GM12878 (cell line): ENCODE data around the gene ZNF814. TPM values are rescaled to one million over a fixed set of nuclear protein-coding genes. Genes with fewer than 3 reads are reported as not detected.

ENCODE experiments used
- BHLHE40 ChIP-seq, 2 experiments: fragments of 450-650 bp in 1 of 2; IDR thresholded peaks; 2 replicates each; pipeline ENCODE4 v1.6.1; 2011 to 2017; ENCODE audit warnings: low read depth in 2 of 2, borderline replicate concordance in 1 of 2, improper control_type of control experiment in 1 of 2, low read length in 1 of 2, mild to moderate bottlenecking in 1 of 2
- ESRRA ChIP-seq: IDR thresholded peaks from 2 replicates; pipeline ENCODE4 v1.6.1; 2012; ENCODE audit warnings: mild to moderate bottlenecking, low read length, improper control_type of control experiment
- ETV6 ChIP-seq, 2 experiments: fragments of 450-650 bp in 1 of 2; IDR thresholded peaks in 1 of 2; conservative IDR thresholded peaks in 1 of 2; 2 replicates each; pipeline ENCODE4 v1.6.1; 2014; ENCODE audit warnings: antibody characterized with exemption in 1 of 2, borderline replicate concordance in 1 of 2, low read depth in 1 of 2, mild to moderate bottlenecking in 1 of 2, moderate library complexity in 1 of 2
- RUNX3 ChIP-seq: IDR thresholded peaks from 2 replicates; pipeline ENCODE4 v1.6.1; 2012; ENCODE audit warnings: low read length, inconsistent platforms
- STAT3 ChIP-seq: IDR thresholded peaks from 2 replicates; pipeline ENCODE4 v1.6.1; 2011; ENCODE audit warnings: low read depth, low read length, improper control_type of control experiment
- polyA plus RNA-seq, 11 experiments: library from polyadenylated mRNA; depleted of rRNA in 4 of 11; unstranded in 6 of 11; stranded (reverse) in 5 of 11; fragments of >200 nt; fragmentation: Nextera tagmentation in 4 of 11; fragmentation: Illumina TruSeq in 1 of 11; extraction: Ambion mirVana in 4 of 11; extraction: Trizol in 1 of 11; gene quantifications; 1 replicate in 1 of 11; 2 replicates in 10 of 11; pipeline versions ENCODE4 v1.2.1 to v1.2.3, GENCODE V29; 2011 to 2016; ENCODE audit warnings: inconsistent platforms in 2 of 11, missing spikeins in 2 of 11, low read depth in 1 of 11
- total RNA-seq, 4 experiments: library from RNA; depleted of rRNA in 3 of 4; stranded (reverse); fragments of >200 nt in 3 of 4; fragmentation: Illumina TruSeq in 1 of 4; extraction: Trizol in 1 of 4; gene quantifications; 2 replicates each; pipeline versions ENCODE4 v1.2.1 to v1.2.3, GENCODE V29; 2013 to 2021
- TF ChIP-seq, protein P1 (sequence below), 3 experiments: IDR thresholded peaks in 2 of 3; conservative IDR thresholded peaks in 1 of 3; 2 replicates each; pipeline ENCODE4 v1.5.1; 2011; ENCODE audit warnings: low read depth in 3 of 3, low read length in 3 of 3, mild to moderate bottlenecking in 3 of 3, control low read depth in 2 of 3, moderate library complexity in 2 of 3, inconsistent platforms in 1 of 3, mixed read lengths in 1 of 3; ENCODE audit not compliant: control insufficient read depth in 2 of 3, insufficient read depth in 1 of 3; ENCODE audit errors: extremely low read depth in 1 of 3
- TF ChIP-seq, protein P2 (sequence below): IDR thresholded peaks from 2 replicates; pipeline ENCODE4 v1.6.1; 2011; ENCODE audit warnings: borderline replicate concordance, low read depth, mild to moderate bottlenecking, moderate library complexity, low read length; ENCODE audit not compliant: insufficient read depth, poor library complexity, severe bottlenecking
- TF ChIP-seq, protein P3 (sequence below): fragments of 450-650 bp; IDR thresholded peaks from 2 replicates; pipeline ENCODE4 v1.6.1; 2017; ENCODE audit warnings: borderline replicate concordance
- TF ChIP-seq, protein P4 (sequence below): IDR thresholded peaks from 2 replicates; pipeline ENCODE4 v1.6.1; 2012; ENCODE audit warnings: low read length, inconsistent platforms
- TF ChIP-seq, protein P5 (sequence below): fragments of 450-650 bp; formaldehyde crosslinking; IDR thresholded peaks from 2 replicates; pipeline ENCODE4 v1.4.0; 2020; ENCODE audit warnings: mild to moderate bottlenecking, moderate library complexity
- TF ChIP-seq, protein P6 (sequence below): fragments of 150-350 bp; IDR thresholded peaks from 2 replicates; pipeline ENCODE4 v1.6.1; 2014; ENCODE audit warnings: mild to moderate bottlenecking, low read depth, low read length

Gene ZNF814
- total and polyA plus RNA-seq, 10 of the 15 experiments (the other 5 are each of a cell fraction or from before 2014, with no cell fraction given) = 10.9 to 31.0 (median 21.6) TPM

DNA sequence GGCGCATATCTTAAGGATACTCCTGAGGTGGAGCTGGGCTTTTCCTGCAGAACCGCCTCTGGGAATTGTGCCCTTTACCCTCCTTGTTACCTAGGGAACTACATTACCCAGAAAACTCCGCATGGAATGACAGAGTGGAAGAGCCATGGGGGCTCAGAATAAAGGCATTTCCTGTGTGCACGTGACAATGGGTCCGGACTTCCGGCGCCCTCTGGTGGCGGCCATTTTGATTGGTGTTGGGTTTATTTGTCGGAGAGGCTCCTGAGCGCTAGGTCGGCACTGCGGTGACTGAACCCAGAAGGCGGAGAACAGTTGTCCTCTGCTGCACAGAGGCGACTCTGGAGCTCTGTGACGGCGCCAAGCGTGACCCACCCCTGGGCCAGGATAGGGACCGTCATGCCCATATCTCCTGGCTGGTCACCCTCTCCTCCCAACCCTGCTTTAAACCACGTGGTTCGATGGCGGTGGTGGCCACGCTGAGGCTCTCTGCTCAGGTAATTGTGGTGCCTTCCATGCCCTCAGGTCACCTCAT, 58.7 kb downstream of the ZNF814 start, which contains the start of gene ZNF587B (continued):
- TF ChIP-seq BHLHE40 (IDR thresholded peaks at IDR 0.05; ENCODE audit: borderline replicate concordance in 1 of 2, low read depth in 2 of 2, low read length in 1 of 2) = peak; percentile 68 to 73; a peak in 3 of 4 replicates
- no peak for TF ChIP-seq ETV6 (conservative IDR thresholded peaks at IDR 0.05 in 1 of 2, IDR thresholded peaks at IDR 0.05 in 1 of 2; ENCODE audit: borderline replicate concordance in 1 of 2, low read depth in 1 of 2)
- TF ChIP-seq, protein P1, sequence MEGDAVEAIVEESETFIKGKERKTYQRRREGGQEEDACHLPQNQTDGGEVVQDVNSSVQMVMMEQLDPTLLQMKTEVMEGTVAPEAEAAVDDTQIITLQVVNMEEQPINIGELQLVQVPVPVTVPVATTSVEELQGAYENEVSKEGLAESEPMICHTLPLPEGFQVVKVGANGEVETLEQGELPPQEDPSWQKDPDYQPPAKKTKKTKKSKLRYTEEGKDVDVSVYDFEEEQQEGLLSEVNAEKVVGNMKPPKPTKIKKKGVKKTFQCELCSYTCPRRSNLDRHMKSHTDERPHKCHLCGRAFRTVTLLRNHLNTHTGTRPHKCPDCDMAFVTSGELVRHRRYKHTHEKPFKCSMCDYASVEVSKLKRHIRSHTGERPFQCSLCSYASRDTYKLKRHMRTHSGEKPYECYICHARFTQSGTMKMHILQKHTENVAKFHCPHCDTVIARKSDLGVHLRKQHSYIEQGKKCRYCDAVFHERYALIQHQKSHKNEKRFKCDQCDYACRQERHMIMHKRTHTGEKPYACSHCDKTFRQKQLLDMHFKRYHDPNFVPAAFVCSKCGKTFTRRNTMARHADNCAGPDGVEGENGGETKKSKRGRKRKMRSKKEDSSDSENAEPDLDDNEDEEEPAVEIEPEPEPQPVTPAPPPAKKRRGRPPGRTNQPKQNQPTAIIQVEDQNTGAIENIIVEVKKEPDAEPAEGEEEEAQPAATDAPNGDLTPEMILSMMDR (IDR thresholded peaks at IDR 0.05 in 2 of 3, conservative IDR thresholded peaks at IDR 0.05 in 1 of 3; ENCODE audit: control insufficient read depth in 2 of 3, extremely low read depth in 1 of 3, insufficient read depth in 1 of 3, low read depth in 3 of 3, low read length in 3 of 3) = peak; percentile 14 to 21 (median 18); a peak in 1 of 6 replicates
- no peak for TF ChIP-seq RUNX3
- TF ChIP-seq, protein P2, sequence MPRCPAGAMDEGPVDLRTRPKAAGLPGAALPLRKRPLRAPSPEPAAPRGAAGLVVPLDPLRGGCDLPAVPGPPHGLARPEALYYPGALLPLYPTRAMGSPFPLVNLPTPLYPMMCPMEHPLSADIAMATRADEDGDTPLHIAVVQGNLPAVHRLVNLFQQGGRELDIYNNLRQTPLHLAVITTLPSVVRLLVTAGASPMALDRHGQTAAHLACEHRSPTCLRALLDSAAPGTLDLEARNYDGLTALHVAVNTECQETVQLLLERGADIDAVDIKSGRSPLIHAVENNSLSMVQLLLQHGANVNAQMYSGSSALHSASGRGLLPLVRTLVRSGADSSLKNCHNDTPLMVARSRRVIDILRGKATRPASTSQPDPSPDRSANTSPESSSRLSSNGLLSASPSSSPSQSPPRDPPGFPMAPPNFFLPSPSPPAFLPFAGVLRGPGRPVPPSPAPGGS = no peak
- TF ChIP-seq, protein P3, sequence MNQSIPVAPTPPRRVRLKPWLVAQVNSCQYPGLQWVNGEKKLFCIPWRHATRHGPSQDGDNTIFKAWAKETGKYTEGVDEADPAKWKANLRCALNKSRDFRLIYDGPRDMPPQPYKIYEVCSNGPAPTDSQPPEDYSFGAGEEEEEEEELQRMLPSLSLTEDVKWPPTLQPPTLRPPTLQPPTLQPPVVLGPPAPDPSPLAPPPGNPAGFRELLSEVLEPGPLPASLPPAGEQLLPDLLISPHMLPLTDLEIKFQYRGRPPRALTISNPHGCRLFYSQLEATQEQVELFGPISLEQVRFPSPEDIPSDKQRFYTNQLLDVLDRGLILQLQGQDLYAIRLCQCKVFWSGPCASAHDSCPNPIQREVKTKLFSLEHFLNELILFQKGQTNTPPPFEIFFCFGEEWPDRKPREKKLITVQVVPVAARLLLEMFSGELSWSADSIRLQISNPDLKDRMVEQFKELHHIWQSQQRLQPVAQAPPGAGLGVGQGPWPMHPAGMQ = no peak
- TF ChIP-seq, protein P4, sequence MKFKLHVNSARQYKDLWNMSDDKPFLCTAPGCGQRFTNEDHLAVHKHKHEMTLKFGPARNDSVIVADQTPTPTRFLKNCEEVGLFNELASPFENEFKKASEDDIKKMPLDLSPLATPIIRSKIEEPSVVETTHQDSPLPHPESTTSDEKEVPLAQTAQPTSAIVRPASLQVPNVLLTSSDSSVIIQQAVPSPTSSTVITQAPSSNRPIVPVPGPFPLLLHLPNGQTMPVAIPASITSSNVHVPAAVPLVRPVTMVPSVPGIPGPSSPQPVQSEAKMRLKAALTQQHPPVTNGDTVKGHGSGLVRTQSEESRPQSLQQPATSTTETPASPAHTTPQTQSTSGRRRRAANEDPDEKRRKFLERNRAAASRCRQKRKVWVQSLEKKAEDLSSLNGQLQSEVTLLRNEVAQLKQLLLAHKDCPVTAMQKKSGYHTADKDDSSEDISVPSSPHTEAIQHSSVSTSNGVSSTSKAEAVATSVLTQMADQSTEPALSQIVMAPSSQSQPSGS = no peak
- no peak for TF ChIP-seq STAT3
- TF ChIP-seq, protein P5, sequence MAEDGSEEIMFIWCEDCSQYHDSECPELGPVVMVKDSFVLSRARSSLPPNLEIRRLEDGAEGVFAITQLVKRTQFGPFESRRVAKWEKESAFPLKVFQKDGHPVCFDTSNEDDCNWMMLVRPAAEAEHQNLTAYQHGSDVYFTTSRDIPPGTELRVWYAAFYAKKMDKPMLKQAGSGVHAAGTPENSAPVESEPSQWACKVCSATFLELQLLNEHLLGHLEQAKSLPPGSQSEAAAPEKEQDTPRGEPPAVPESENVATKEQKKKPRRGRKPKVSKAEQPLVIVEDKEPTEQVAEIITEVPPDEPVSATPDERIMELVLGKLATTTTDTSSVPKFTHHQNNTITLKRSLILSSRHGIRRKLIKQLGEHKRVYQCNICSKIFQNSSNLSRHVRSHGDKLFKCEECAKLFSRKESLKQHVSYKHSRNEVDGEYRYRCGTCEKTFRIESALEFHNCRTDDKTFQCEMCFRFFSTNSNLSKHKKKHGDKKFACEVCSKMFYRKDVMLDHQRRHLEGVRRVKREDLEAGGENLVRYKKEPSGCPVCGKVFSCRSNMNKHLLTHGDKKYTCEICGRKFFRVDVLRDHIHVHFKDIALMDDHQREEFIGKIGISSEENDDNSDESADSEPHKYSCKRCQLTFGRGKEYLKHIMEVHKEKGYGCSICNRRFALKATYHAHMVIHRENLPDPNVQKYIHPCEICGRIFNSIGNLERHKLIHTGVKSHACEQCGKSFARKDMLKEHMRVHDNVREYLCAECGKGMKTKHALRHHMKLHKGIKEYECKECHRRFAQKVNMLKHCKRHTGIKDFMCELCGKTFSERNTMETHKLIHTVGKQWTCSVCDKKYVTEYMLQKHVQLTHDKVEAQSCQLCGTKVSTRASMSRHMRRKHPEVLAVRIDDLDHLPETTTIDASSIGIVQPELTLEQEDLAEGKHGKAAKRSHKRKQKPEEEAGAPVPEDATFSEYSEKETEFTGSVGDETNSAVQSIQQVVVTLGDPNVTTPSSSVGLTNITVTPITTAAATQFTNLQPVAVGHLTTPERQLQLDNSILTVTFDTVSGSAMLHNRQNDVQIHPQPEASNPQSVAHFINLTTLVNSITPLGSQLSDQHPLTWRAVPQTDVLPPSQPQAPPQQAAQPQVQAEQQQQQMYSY (CRISPR knock-in tag) = no peak
- TF ChIP-seq ESRRA = no peak
- TF ChIP-seq, protein P6, sequence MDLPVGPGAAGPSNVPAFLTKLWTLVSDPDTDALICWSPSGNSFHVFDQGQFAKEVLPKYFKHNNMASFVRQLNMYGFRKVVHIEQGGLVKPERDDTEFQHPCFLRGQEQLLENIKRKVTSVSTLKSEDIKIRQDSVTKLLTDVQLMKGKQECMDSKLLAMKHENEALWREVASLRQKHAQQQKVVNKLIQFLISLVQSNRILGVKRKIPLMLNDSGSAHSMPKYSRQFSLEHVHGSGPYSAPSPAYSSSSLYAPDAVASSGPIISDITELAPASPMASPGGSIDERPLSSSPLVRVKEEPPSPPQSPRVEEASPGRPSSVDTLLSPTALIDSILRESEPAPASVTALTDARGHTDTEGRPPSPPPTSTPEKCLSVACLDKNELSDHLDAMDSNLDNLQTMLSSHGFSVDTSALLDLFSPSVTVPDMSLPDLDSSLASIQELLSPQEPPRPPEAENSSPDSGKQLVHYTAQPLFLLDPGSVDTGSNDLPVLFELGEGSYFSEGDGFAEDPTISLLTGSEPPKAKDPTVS = no peak
